Mesothelial cell of epicardium (in vitro differentiated cells): ENCODE results near the gene MUC16. TPM values are rescaled to one million over a fixed set of nuclear protein-coding genes. Genes with fewer than 3 reads are reported as not detected.

Source experiments
- DNase-seq, 2 experiments: peaks; one replicate each; pipeline ENCODE4 v3.0.0; 2021; ENCODE audit warnings: low spot score in 2 of 2; ENCODE audit not compliant: unreplicated experiment in 2 of 2
- H3K27ac Mint-ChIP-seq: 2 replicates; pipeline ENCODE4 v1.8.0; 2021; ENCODE audit warnings: mixed read lengths
- H3K27me3 Mint-ChIP-seq: 2 replicates; pipeline ENCODE4 v1.8.0; 2021; ENCODE audit warnings: low read depth, mixed read lengths
- H3K36me3 Mint-ChIP-seq: 2 replicates; pipeline ENCODE4 v1.8.0; 2021; ENCODE audit warnings: mixed read lengths
- H3K4me1 Mint-ChIP-seq: 2 replicates; pipeline ENCODE4 v1.8.0; 2021; ENCODE audit warnings: mixed read lengths
- H3K4me3 Mint-ChIP-seq: 2 replicates; pipeline ENCODE4 v1.8.0; 2021; ENCODE audit warnings: mild to moderate bottlenecking, moderate library complexity, mixed read lengths
- H3K9me3 Mint-ChIP-seq: 2 replicates; pipeline ENCODE4 v1.8.0; 2021; ENCODE audit warnings: mixed read lengths
- CTCF ChIP-seq: fragments of 200-600 bp; sonication (generic); IDR thresholded peaks from one replicate; pipeline ENCODE4 v1.5.0; 2021; ENCODE audit warnings: antibody characterized with exemption; ENCODE audit not compliant: unreplicated experiment
- total RNA-seq: library from RNA; stranded (reverse); gene quantifications from 3 replicates; pipeline ENCODE4 v1.2.1, GENCODE V29; 2021

The MUC16 gene
- total RNA-seq, 1 donor from 2014 or later, result 1.1 TPM

GRCh38 chr19:8965887-8966286, 44.3 kb downstream of the MUC16 start:
- TF ChIP-seq CTCF, result no peak
- peaks cover 3% of the 10 kb centered on the region for H3K36me3 Mint-ChIP-seq

More at GRCh38 chr19:8965887-8966286, 44.3 kb downstream of the MUC16 start:
- no peak for DNase-seq
- no peak overlapping the region for H3K4me3 Mint-ChIP-seq
- H3K27me3 Mint-ChIP-seq, result no peaks in the 10 kb centered on the region
- H3K9me3 Mint-ChIP-seq, result peaks cover 14% of the 10 kb centered on the region
- no peaks in the 10 kb centered on the region for H3K4me1 Mint-ChIP-seq
- H3K27ac Mint-ChIP-seq, result no peak overlapping the region

Other genes with a start within 250 kb of the MUC16 start
- gene ZNF558, start 178.1 kb downstream of the MUC16 start, total RNA-seq, result 81.2 to 83.7 TPM (median 81.4 TPM) in 3 replicates
- not detected in 3 replicates for gene MBD3L1, start 178.0 kb downstream of the MUC16 start, total RNA-seq
- gene OR1M1, start 76.7 kb upstream of the MUC16 start, total RNA-seq, result not detected in 3 replicates
- not detected in 3 replicates for gene OR7G2, start 97.1 kb upstream of the MUC16 start, total RNA-seq
- not detected in 3 replicates for gene OR7G1, start 105.4 kb upstream of the MUC16 start, total RNA-seq
- gene OR7G3, start 116.5 kb upstream of the MUC16 start, total RNA-seq, result not detected in 3 replicates
- 40.6 to 44.9 TPM (median 44.7 TPM) in 3 replicates for gene ZNF317, start 130.0 kb upstream of the MUC16 start, total RNA-seq
- gene OR7D2, start 168.6 kb upstream of the MUC16 start, total RNA-seq, result 1.8 to 1.9 TPM (median 1.8 TPM) in 3 replicates
- not detected in 3 replicates for gene OR7D4, start 209.2 kb upstream of the MUC16 start, total RNA-seq
- not detected in 3 replicates for gene OR7E24, start 240.5 kb upstream of the MUC16 start, total RNA-seq